Measurements from ENCODE around the gene TTLL8.

- TF ChIP-seq POLR2A (IDR thresholded peaks at IDR 0.05) (no peak), CTCF (IDR thresholded peaks at IDR 0.05) (no peak)
Observed at GRCh38 chr22:50015451-50016307, 42.4 kb downstream of the TTLL8 start.

Measured in lower leg skin (tissue), 3 donors.